OCI-LY1 (cell line): ENCODE measurements around the gene WDR17.

Experiments
- H2AFZ ChIP-seq: fragments of 200-600 bp; sonication (generic), shearing (Covaris generic); 2 replicates; pipeline ENCODE4 v1.6.0; 2014; ENCODE audit warnings: antibody characterized with exemption, mild to moderate bottlenecking, low read length
- H3F3A ChIP-seq: fragments of 200-600 bp; sonication (generic), shearing (Covaris generic); 2 replicates; pipeline ENCODE4 v1.6.0; 2014; ENCODE audit warnings: mild to moderate bottlenecking, antibody characterized with exemption, low read length, moderate library complexity; ENCODE audit not compliant: insufficient read depth
- H3K27ac ChIP-seq: fragments of 200-600 bp; sonication (generic); 2 replicates; pipeline ENCODE4 v1.5.1; 2014; ENCODE audit warnings: low read length, mixed run types, mild to moderate bottlenecking, low read depth; ENCODE audit not compliant: poor library complexity, severe bottlenecking
- H3K27me3 ChIP-seq: fragments of 200-600 bp; sonication (generic); 2 replicates; pipeline ENCODE4 v1.6.0; 2014; ENCODE audit warnings: antibody characterized with exemption, mild to moderate bottlenecking, low read length, moderate library complexity; ENCODE audit not compliant: insufficient read depth
- H3K36me3 ChIP-seq: fragments of 200-600 bp; sonication (generic); 2 replicates; pipeline ENCODE4 v1.6.1; 2014; ENCODE audit warnings: mild to moderate bottlenecking, antibody characterized with exemption, low read length, moderate library complexity, mixed read lengths; ENCODE audit not compliant: insufficient read depth
- H3K4me1 ChIP-seq: fragments of 200-600 bp; sonication (generic); 2 replicates; pipeline ENCODE4 v1.5.1; 2014; ENCODE audit warnings: mild to moderate bottlenecking, low read length, moderate library complexity; ENCODE audit not compliant: insufficient read depth, severe bottlenecking
- H3K4me2 ChIP-seq: fragments of 200-600 bp; sonication (generic), shearing (Covaris generic); 2 replicates; pipeline ENCODE4 v1.6.1; 2014; ENCODE audit warnings: low read length
- H3K4me3 ChIP-seq: fragments of 200-600 bp; sonication (generic); 2 replicates; pipeline ENCODE4 v1.5.1; 2014; ENCODE audit warnings: low read length, low read depth, mild to moderate bottlenecking, mixed read lengths; ENCODE audit not compliant: poor library complexity, severe bottlenecking
- H3K79me2 ChIP-seq: fragments of 200-600 bp; shearing (Covaris generic); 2 replicates; pipeline ENCODE4 v1.6.1; 2016; ENCODE audit warnings: mixed run types, low read length, mixed read lengths; ENCODE audit not compliant: insufficient read depth
- H3K9ac ChIP-seq: fragments of 200-600 bp; sonication (generic), shearing (Covaris generic); 2 replicates; pipeline ENCODE4 v1.6.1; 2014; ENCODE audit warnings: mild to moderate bottlenecking, low read length, mixed read lengths
- H3K9me2 ChIP-seq: fragments of 200-600 bp; sonication (generic), shearing (Covaris generic); 2 replicates; pipeline ENCODE4 v1.6.1; 2014; ENCODE audit warnings: low read depth, mild to moderate bottlenecking, low read length, mixed read lengths
- H3K9me3 ChIP-seq: fragments of 200-600 bp; shearing (Covaris generic); 2 replicates; pipeline ENCODE4 v1.6.1; 2014; ENCODE audit warnings: low read length, mixed read lengths
- H4K20me1 ChIP-seq: fragments of 200-600 bp; sonication (generic), shearing (Covaris generic); 2 replicates; pipeline ENCODE4 v1.6.0; 2016; ENCODE audit warnings: mild to moderate bottlenecking, low read length; ENCODE audit not compliant: insufficient read depth
- EZH2 ChIP-seq: fragments of 200-600 bp; sonication (generic), shearing (Covaris generic); IDR thresholded peaks from 2 replicates; pipeline ENCODE4 v1.8.0; 2017; ENCODE audit warnings: borderline replicate concordance, mixed run types, mild to moderate bottlenecking, antibody characterized with exemption, low read length, moderate library complexity, mixed read lengths
- TF ChIP-seq, protein P1 (sequence below): fragments of 200-600 bp; sonication (generic), shearing (Covaris generic); IDR thresholded peaks from 2 replicates; pipeline ENCODE4 v1.5.1; 2017; ENCODE audit warnings: mild to moderate bottlenecking, antibody characterized with exemption, low read length, moderate library complexity, mixed read lengths

The WDR17 gene

DNA sequence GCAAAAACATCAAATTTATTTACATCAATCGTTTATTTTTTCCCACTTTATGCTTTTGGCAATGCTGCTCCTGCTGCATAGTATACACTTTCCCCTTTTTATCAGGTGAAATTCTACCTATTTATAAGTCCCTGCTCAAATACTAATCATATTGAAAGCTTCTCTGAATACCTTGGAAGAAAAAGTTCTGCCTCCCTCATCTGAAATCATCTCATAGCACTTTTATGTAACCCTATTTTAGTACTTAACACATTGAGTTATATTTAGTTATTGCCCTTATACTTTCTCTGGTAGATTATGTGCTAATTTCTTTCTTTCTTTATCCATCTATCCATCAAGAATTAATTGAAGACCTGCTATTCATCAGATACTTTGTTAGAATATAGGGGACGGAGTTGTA is 1.1 kb upstream of the WDR17 start:
- H3K4me3 ChIP-seq: no peak overlapping the region
- no peaks in the 10 kb centered on the region for H3F3A ChIP-seq
- no peaks in the 10 kb centered on the region for H4K20me1 ChIP-seq
- no peaks in the 10 kb centered on the region for H3K9me2 ChIP-seq
- no peaks in the 10 kb centered on the region for H3K79me2 ChIP-seq
- no peak for TF ChIP-seq EZH2
- TF ChIP-seq, protein P1, sequence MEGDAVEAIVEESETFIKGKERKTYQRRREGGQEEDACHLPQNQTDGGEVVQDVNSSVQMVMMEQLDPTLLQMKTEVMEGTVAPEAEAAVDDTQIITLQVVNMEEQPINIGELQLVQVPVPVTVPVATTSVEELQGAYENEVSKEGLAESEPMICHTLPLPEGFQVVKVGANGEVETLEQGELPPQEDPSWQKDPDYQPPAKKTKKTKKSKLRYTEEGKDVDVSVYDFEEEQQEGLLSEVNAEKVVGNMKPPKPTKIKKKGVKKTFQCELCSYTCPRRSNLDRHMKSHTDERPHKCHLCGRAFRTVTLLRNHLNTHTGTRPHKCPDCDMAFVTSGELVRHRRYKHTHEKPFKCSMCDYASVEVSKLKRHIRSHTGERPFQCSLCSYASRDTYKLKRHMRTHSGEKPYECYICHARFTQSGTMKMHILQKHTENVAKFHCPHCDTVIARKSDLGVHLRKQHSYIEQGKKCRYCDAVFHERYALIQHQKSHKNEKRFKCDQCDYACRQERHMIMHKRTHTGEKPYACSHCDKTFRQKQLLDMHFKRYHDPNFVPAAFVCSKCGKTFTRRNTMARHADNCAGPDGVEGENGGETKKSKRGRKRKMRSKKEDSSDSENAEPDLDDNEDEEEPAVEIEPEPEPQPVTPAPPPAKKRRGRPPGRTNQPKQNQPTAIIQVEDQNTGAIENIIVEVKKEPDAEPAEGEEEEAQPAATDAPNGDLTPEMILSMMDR: no peak
- H3K27me3 ChIP-seq: no peaks in the 10 kb centered on the region
- no peak overlapping the region for H3K27ac ChIP-seq
- no peak overlapping the region for H3K9ac ChIP-seq
- H2AFZ ChIP-seq: no peak overlapping the region
- H3K36me3 ChIP-seq: no peaks in the 10 kb centered on the region
- H3K4me2 ChIP-seq: no peak overlapping the region
- peaks cover 13% of the 10 kb centered on the region for H3K4me1 ChIP-seq
- no peaks in the 10 kb centered on the region for H3K9me3 ChIP-seq

DNA sequence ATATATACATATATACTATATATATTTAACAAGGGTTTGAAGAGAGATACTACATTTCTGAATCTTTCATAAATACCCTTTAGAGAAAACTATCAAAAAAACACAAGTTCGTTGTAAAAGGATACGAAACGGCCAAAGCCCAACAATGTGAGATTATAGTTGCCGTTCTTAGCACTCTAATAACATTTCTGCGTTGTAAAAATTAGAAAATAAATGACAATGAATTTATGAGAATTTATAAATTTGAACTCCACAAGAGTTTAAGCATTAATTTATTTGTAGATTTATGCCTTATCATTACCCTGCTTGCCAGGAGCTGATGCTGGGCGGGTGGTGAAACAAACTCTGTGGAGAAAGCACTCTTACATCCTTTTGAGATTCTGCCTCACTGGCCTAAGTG is 1.1 kb downstream of the WDR17 start:
- Histone ChIP-seq H3K4me1 (peaks cover 13% of the 10 kb centered on the region), H3K27me3 (no peaks in the 10 kb centered on the region), H3F3A (no peaks in the 10 kb centered on the region), H2AFZ (no peak overlapping the region), H3K27ac (no peak overlapping the region), H3K4me3 (peak overlapping the region; percentile 39), H3K9me2 (no peaks in the 10 kb centered on the region), H3K4me2 (peak overlapping the region; percentile 68), H3K79me2 (no peaks in the 10 kb centered on the region), H4K20me1 (no peaks in the 10 kb centered on the region), H3K9ac (no peak overlapping the region), H3K36me3 (no peaks in the 10 kb centered on the region), H3K9me3 (no peaks in the 10 kb centered on the region)
- TF ChIP-seq EZH2: no peak
- TF ChIP-seq, protein P1: no peak

DNA sequence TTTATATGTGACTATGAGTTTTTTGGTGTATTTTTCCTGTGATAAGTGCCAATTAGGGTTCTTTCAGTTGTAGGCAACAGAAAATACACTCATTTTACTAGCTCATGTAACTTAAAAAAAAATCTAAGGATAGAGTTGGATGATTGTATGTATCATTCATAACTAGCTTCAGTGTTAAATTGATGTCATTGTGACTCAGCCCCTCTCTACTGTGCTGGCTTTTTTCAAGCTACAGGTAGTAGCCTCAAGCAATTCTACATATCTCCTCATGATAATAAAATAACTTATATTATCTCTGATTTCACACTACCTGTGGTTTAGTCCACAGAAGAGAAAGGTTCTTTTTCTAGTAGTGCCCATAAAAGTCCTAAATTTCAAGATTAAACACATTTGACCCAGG is 11.9 kb downstream of the WDR17 start:
- Histone ChIP-seq H3K9me2 (no peaks in the 10 kb centered on the region), H2AFZ (no peak overlapping the region), H3K36me3 (no peaks in the 10 kb centered on the region), H3K79me2 (no peaks in the 10 kb centered on the region), H3K4me2 (no peak overlapping the region), H3K9me3 (no peaks in the 10 kb centered on the region), H3K27me3 (no peaks in the 10 kb centered on the region), H3K4me3 (no peak overlapping the region), H3K9ac (no peak overlapping the region), H3K27ac (no peak overlapping the region), H3F3A (no peaks in the 10 kb centered on the region), H3K4me1 (no peaks in the 10 kb centered on the region), H4K20me1 (no peaks in the 10 kb centered on the region)
- no peak for TF ChIP-seq EZH2
- TF ChIP-seq, protein P1: no peak
